Breast epithelium (tissue), 4 donors: ENCODE data around the gene CAMTA1. TPM values are rescaled to one million over a fixed set of nuclear protein-coding genes. Genes with fewer than 3 reads are reported as not detected.

Experiments used
- DNase-seq, 2 donors: peaks; one replicate each; pipeline ENCODE4 v3.0.0-alpha.2; 2019; ENCODE audit warnings: low spot score in 2 of 2
- H3K27ac ChIP-seq, 2 donors: fragments of 200-600 bp; sonication (generic) in 1 of 2; one replicate each; pipeline ENCODE4 v1.5.1; 2016 to 2019; ENCODE audit warnings: mild to moderate bottlenecking in 1 of 2
- H3K27me3 ChIP-seq, 2 donors: fragments of 200-600 bp; sonication (generic) in 1 of 2; one replicate each; pipeline versions ENCODE4 v1.5.1 to v1.6.0; 2017 to 2019; ENCODE audit warnings: control low read depth in 1 of 2, mild to moderate bottlenecking in 1 of 2
- H3K36me3 ChIP-seq: fragments of 200-600 bp; one replicate; pipeline ENCODE4 v1.5.1; 2019
- H3K4me1 ChIP-seq, 2 donors: fragments of 200-600 bp; sonication (generic); one replicate each; pipeline ENCODE4 v1.5.1; 2016 to 2019; ENCODE audit warnings: control low read depth in 1 of 2
- H3K4me3 ChIP-seq, 3 donors: fragments of 200-600 bp; sonication (generic); 1 replicate in 2 of 3; 2 replicates in 1 of 3; pipeline ENCODE4 v1.5.1; 2016 to 2019; ENCODE audit warnings: mild to moderate bottlenecking in 3 of 3, moderate library complexity in 2 of 3
- H3K9me3 ChIP-seq, 2 donors: fragments of 200-600 bp; sonication (generic) in 1 of 2; one replicate each; pipeline ENCODE4 v1.5.1; 2016 to 2019; ENCODE audit warnings: control low read depth in 1 of 2
- CTCF ChIP-seq, 3 donors: fragments of 450-650 bp; IDR thresholded peaks; one replicate each; pipeline ENCODE4 v1.5.1; 2016 to 2017; ENCODE audit warnings: antibody characterized with exemption in 3 of 3, mild to moderate bottlenecking in 3 of 3, moderate library complexity in 3 of 3
- POLR2A ChIP-seq: fragments of 450-650 bp; IDR thresholded peaks from one replicate; pipeline ENCODE4 v1.6.1; 2016; ENCODE audit warnings: antibody characterized with exemption, mild to moderate bottlenecking, moderate library complexity
- POLR2AphosphoS5 ChIP-seq, 3 donors: sonication (generic); formaldehyde crosslinking; IDR thresholded peaks; one replicate each; pipeline ENCODE4 v1.6.1; 2017; ENCODE audit warnings: antibody characterized with exemption in 3 of 3
- intact Hi-C: fragments of 100-400 bp; cut with DNase I; formaldehyde crosslinking; loops from one replicate; pipeline ENCODE4 v1.15.1; 2023; ENCODE audit warnings: low total_unique reads
- total RNA-seq, 3 donors: library from RNA; depleted of rRNA; stranded (reverse); fragments of >200 nt; gene quantifications; one replicate each; pipeline ENCODE4 v1.1.0, GENCODE V29; 2016

The CAMTA1 gene
- total RNA-seq, 3 donors from 2014 or later: 53.4 to 84.0 (median 61.9) TPM

DNA sequence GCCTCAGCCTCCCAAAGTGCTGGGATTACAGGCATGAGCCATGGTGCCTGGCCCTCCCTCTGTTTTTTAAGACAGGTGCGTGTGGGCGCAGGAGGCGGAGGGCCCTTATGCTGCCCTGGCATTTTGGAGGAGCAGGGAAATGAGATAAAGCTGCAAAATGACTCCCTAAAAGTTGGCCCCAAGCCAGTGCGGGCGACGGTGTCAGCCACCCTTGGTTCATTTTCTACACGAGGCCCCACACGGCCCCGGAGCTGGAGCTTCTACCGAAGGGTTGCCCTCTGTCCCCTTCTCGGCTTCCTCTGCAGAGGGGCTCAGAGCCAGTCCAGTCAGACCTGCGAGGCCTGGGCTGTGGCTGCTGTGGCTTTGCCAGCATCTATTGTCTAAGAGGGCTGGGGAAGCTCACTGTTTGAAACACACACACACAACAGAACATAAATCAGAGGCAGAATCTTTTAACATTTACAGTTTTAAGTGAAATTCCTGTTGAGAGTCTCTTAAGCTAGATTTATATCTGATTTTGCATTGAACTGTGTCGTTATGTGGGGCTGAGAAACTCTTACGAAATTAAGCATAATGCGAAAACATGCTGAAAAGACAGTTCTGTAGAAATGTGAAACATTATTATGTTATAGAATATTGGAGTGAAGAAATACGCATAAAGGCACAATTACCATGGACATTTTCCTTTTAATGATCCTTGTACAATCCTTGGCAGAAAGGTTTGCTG is 255.9 kb downstream of the CAMTA1 start:
- intact Hi-C loops: no loop called here
- TF ChIP-seq POLR2AphosphoS5 (IDR thresholded peaks at IDR 0.05) (no peak), CTCF (IDR thresholded peaks at IDR 0.05) (no peak), POLR2A (no peak)

DNA sequence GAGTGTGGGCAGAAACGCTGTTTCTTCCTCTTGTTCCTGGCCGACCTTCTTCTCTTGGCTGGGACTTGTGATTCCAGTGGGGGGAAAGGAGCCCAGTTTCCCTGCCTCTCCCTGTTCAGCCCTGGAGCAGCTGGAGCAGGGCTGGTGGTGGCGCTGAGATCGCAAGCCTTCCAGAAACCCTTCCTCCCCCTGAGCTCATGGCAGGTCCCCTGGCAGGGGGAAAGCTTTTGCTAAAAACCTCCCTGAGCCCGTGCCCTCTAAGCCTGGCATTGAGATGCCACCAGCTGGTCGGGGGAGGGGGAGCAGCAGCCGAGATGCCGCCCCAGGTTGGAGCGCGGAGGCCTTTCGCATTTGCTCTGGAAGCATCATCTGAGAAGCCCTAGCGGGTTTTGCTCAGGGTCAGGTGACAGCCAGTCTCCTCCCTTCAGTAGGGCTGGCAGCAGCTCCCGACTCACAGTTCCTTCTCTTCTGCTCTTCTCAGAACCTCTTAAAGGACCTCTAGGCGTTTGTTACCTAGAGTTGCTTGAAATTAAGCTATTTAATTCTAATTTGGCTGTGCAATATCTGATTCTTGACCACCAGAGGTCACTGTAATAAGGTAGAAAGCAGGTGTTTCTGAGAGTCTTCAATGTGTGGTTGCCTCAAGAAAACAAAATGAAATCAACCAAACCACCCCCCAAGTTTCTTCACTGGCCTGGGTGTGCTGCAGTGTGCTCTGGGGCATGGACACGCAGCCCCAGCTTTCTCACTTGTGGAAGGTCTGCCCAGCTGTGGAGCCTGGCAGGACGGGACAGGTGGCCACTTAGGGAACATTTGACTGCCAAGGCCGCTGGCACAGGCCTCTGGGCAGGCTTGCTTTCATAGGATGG is 257.3 kb downstream of the CAMTA1 start:
- intact Hi-C loops: no loop called here
- peaks cover 0 to 4% of the 10 kb centered on the region in 2 donors for H3K27me3 ChIP-seq
- no peak for DNase-seq

More for the DNA sequence above, 255.9 kb downstream of the CAMTA1 start:
- DNase-seq: no peak
- Histone ChIP-seq H3K27ac (no peak overlapping the region), H3K36me3 (no peaks in the 10 kb centered on the region), H3K27me3 (peaks cover 0 to 4% of the 10 kb centered on the region in 2 donors), H3K9me3 (no peaks in the 10 kb centered on the region), H3K4me1 (no peaks in the 10 kb centered on the region), H3K4me3 (no peak overlapping the region)

DNA sequence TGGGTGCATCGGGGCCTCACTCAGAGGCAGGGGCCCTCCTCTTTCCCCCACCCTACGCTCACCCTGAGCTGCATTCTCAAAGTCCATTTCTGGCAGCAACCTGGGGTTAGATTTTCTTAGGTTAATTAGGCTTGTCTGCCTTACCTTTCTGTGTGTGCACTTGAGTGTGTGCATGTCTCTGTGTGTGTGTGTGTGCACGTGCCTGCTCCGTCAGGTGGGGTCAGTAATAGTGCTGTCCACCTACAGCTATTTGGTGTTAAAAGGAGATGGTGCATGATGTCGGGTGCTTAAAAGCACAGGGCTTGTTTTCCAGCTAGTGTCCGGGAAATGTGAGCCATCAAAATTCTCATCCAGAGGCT is 257.9 kb downstream of the CAMTA1 start:
- H3K4me3 ChIP-seq: no peak overlapping the region
- no peaks in the 10 kb centered on the region for H3K9me3 ChIP-seq
- peaks cover 0 to 4% of the 10 kb centered on the region in 2 donors for H3K27me3 ChIP-seq
- TF ChIP-seq POLR2A: no peak
- no peak for TF ChIP-seq CTCF (IDR thresholded peaks at IDR 0.05)
- TF ChIP-seq POLR2AphosphoS5 (IDR thresholded peaks at IDR 0.05): no peak
- DNase-seq: no peak
- intact Hi-C loops: no loop called here
- no peaks in the 10 kb centered on the region for H3K36me3 ChIP-seq
- no peak overlapping the region for H3K27ac ChIP-seq
- H3K4me1 ChIP-seq: no peaks in the 10 kb centered on the region

More for the DNA sequence above, 257.3 kb downstream of the CAMTA1 start:
- Histone ChIP-seq H3K4me1 (no peaks in the 10 kb centered on the region), H3K4me3 (no peak overlapping the region), H3K36me3 (no peaks in the 10 kb centered on the region), H3K9me3 (no peaks in the 10 kb centered on the region), H3K27ac (no peak overlapping the region)
- TF ChIP-seq POLR2A (no peak), CTCF (IDR thresholded peaks at IDR 0.05) (peak in 2 of 3 donors; percentile 42 to 52), POLR2AphosphoS5 (IDR thresholded peaks at IDR 0.05) (no peak)

- Histone ChIP-seq H3K36me3 (no peaks in the 10 kb centered on the region), H3K4me1 (no peaks in the 10 kb centered on the region), H3K27ac (no peak overlapping the region), H3K27me3 (peaks cover 0 to 4% of the 10 kb centered on the region in 2 donors), H3K4me3 (no peak overlapping the region), H3K9me3 (no peaks in the 10 kb centered on the region)
- intact Hi-C loops: no loop called here
- TF ChIP-seq POLR2A (no peak), POLR2AphosphoS5 (IDR thresholded peaks at IDR 0.05) (no peak), CTCF (IDR thresholded peaks at IDR 0.05) (no peak)
- DNase-seq: no peak
Measured at GRCh38 chr1:7043719-7044535, 258.7 kb downstream of the CAMTA1 start.
